Nephron progenitor cell (in vitro differentiated cells): ENCODE results near the gene SLC5A8.

ENCODE experiments used
- DNase-seq: peaks from one replicate; pipeline ENCODE4 v3.0.0; 2021
- H3K27ac Mint-ChIP-seq: 2 replicates; pipeline ENCODE4 v1.8.0; 2021; ENCODE audit warnings: mild to moderate bottlenecking, moderate library complexity, mixed read lengths
- H3K27me3 Mint-ChIP-seq: 2 replicates; pipeline ENCODE4 v1.8.0; 2021; ENCODE audit warnings: mild to moderate bottlenecking, low read depth, mixed read lengths; ENCODE audit not compliant: poor library complexity
- H3K36me3 Mint-ChIP-seq: 2 replicates; pipeline ENCODE4 v1.8.0; 2021; ENCODE audit warnings: low read depth, mixed read lengths
- H3K4me1 Mint-ChIP-seq: 2 replicates; pipeline ENCODE4 v1.8.0; 2021; ENCODE audit warnings: mixed read lengths
- H3K4me3 Mint-ChIP-seq: 2 replicates; pipeline ENCODE4 v1.8.0; 2021; ENCODE audit warnings: mild to moderate bottlenecking, moderate library complexity, mixed read lengths
- H3K9me3 Mint-ChIP-seq: 2 replicates; pipeline ENCODE4 v1.8.0; 2021; ENCODE audit warnings: mild to moderate bottlenecking, moderate library complexity, mixed read lengths
- CTCF ChIP-seq: fragments of 200-600 bp; sonication (generic); IDR thresholded peaks from 2 replicates; pipeline ENCODE4 v1.5.0; 2021; ENCODE audit warnings: antibody characterized with exemption

Gene SLC5A8

GRCh38 chr12:101115326-101115725, 94.7 kb downstream of the SLC5A8 start:
- H3K36me3 Mint-ChIP-seq, result no peaks in the 10 kb centered on the region
- H3K4me1 Mint-ChIP-seq, result peaks cover 4% of the 10 kb centered on the region
- TF ChIP-seq CTCF, result no peak
- no peak overlapping the region for H3K27ac Mint-ChIP-seq
- peaks cover 4% of the 10 kb centered on the region for H3K9me3 Mint-ChIP-seq
- no peak overlapping the region for H3K4me3 Mint-ChIP-seq
- DNase-seq, result no peak
- H3K27me3 Mint-ChIP-seq, result no peaks in the 10 kb centered on the region

GRCh38 chr12:101111441-101111840, 98.6 kb downstream of the SLC5A8 start:
- H3K27ac Mint-ChIP-seq, result no peak overlapping the region
- no peaks in the 10 kb centered on the region for H3K36me3 Mint-ChIP-seq
- H3K4me3 Mint-ChIP-seq, result no peak overlapping the region
- TF ChIP-seq CTCF, result no peak
- DNase-seq, result no peak
- H3K9me3 Mint-ChIP-seq, result no peaks in the 10 kb centered on the region
- peaks cover 3% of the 10 kb centered on the region for H3K27me3 Mint-ChIP-seq
- peaks cover 4% of the 10 kb centered on the region for H3K4me1 Mint-ChIP-seq

- Mint-ChIP-seq H3K4me1 (peaks cover 4% of the 10 kb centered on the region), H3K36me3 (no peaks in the 10 kb centered on the region), H3K4me3 (no peak overlapping the region), H3K9me3 (no peaks in the 10 kb centered on the region), H3K27ac (no peak overlapping the region), H3K27me3 (peaks cover 3% of the 10 kb centered on the region)
- TF ChIP-seq CTCF, result no peak
- DNase-seq, result no peak
Observed at GRCh38 chr12:101110866-101111265, 99.2 kb downstream of the SLC5A8 start.

GRCh38 chr12:101108130-101108529, 101.9 kb downstream of the SLC5A8 start:
- no peak for TF ChIP-seq CTCF
- Mint-ChIP-seq H3K4me1 (no peaks in the 10 kb centered on the region), H3K4me3 (no peak overlapping the region), H3K27ac (no peak overlapping the region), H3K9me3 (no peaks in the 10 kb centered on the region), H3K27me3 (peaks cover 3% of the 10 kb centered on the region), H3K36me3 (no peaks in the 10 kb centered on the region)
- DNase-seq, result no peak

- no peaks in the 10 kb centered on the region for H3K9me3 Mint-ChIP-seq
- H3K27ac Mint-ChIP-seq, result peak overlapping the region; percentile 1
- no peak overlapping the region for H3K4me3 Mint-ChIP-seq
- no peak for TF ChIP-seq CTCF
- no peak for DNase-seq
- no peaks in the 10 kb centered on the region for H3K4me1 Mint-ChIP-seq
- peaks cover 3% of the 10 kb centered on the region for H3K27me3 Mint-ChIP-seq
- no peaks in the 10 kb centered on the region for H3K36me3 Mint-ChIP-seq
Observed at GRCh38 chr12:101107032-101107763, 102.8 kb downstream of the SLC5A8 start.
